ENCODE results near the gene RNF32. TPM values are rescaled to one million over a fixed set of nuclear protein-coding genes. Genes with fewer than 3 reads are reported as not detected.

Gene RNF32
- total and polyA plus RNA-seq, 2 of the 13 experiments (the other 11 are each of a cell fraction or from before 2014, with no cell fraction given): not detected

DNA sequence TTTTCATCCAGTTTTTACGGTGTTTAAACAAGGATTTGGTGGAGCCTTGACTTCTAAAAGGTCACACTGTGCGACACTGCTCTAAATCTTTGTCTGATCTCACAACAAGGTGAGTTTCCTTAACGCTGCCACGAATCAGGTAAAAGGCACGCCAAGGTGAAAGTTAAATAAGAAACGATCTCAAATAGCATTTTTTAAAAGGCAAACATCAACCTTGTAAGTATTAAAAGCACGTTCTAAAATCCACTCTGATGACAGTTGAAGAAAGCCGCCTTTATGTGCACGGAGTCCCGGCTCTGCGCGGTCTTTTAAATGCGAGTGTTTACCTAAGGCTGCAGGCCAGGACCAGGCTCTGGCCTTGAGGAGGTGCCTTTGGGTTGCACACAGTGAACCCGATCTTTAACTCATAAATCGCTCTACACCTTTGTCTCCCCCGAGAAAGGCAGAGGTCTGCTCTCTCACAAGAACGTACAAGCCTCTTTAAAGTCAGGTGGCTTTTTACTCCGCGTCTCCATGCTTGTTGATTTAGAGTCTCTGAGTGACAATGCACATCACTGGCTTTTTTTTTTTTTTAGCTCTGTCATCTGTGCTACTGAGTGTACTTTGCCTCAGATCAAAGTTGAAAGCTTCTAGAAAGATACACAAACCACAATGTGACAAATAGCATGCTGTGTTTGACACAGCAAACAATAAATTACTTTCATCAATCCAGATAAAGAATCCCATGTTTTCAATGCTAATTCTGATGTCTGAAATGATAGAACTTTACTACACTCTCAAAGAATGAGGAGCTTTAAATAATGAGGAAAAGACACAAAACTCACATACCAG is 25.9 kb upstream of the RNF32 start (continued):
- TF ChIP-seq FOXP1 (IDR thresholded peaks at IDR 0.05) (no peak), FOXP1 (CRISPR knock-in tag; IDR thresholded peaks at IDR 0.05) (peak; percentile 83), MEIS2 (CRISPR knock-in tag; IDR thresholded peaks at IDR 0.05) (peak; percentile 96), HHEX (CRISPR knock-in tag; IDR thresholded peaks at IDR 0.05) (peak; percentile 84), KMT2B (CRISPR knock-in tag; IDR thresholded peaks at IDR 0.05) (no peak; the same call in 1 of the 2 replicates), ZBTB21 (CRISPR knock-in tag; IDR thresholded peaks at IDR 0.05) (no peak), ZNF451 (CRISPR knock-in tag; IDR thresholded peaks at IDR 0.05) (no peak), PTBP1 (IDR thresholded peaks at IDR 0.05; ENCODE audit: low read depth, low read length, poor library complexity, severe bottlenecking) (no peak), WIZ (CRISPR knock-in tag; IDR thresholded peaks at IDR 0.05) (no peak), ZNF12 (CRISPR knock-in tag; IDR thresholded peaks at IDR 0.05) (no peak), ZNF530 (CRISPR knock-in tag; IDR thresholded peaks at IDR 0.05; ENCODE audit: low read depth) (no peak), KLF11 (CRISPR knock-in tag; IDR thresholded peaks at IDR 0.05) (no peak), JUNB (CRISPR knock-in tag; IDR thresholded peaks at IDR 0.05; ENCODE audit: borderline replicate concordance) (0 out of 2 replicates have a peak, but pooled peaks have one; percentile 11), SMAD1 (CRISPR knock-in tag; IDR thresholded peaks at IDR 0.05; ENCODE audit: borderline replicate concordance, low read depth) (no peak), MBD4 (IDR thresholded peaks at IDR 0.05; ENCODE audit: borderline replicate concordance, low read length) (no peak), MAFG (CRISPR knock-in tag; IDR thresholded peaks at IDR 0.05) (no peak), HES4 (CRISPR knock-in tag; IDR thresholded peaks at IDR 0.05; ENCODE audit: borderline replicate concordance) (no peak), NBN (conservative IDR thresholded peaks at IDR 0.05) (no peak), ZNF264 (CRISPR knock-in tag; IDR thresholded peaks at IDR 0.05) (peak; percentile 69; the same call in 1 of the 2 replicates), ETV5 (CRISPR knock-in tag; IDR thresholded peaks at IDR 0.05; ENCODE audit: borderline replicate concordance) (peak; percentile 55; the same call in 1 of the 2 replicates), ZNF660 (CRISPR knock-in tag; IDR thresholded peaks at IDR 0.05; ENCODE audit: borderline replicate concordance, low read depth) (no peak)
- TF ChIP-seq, protein P1, sequence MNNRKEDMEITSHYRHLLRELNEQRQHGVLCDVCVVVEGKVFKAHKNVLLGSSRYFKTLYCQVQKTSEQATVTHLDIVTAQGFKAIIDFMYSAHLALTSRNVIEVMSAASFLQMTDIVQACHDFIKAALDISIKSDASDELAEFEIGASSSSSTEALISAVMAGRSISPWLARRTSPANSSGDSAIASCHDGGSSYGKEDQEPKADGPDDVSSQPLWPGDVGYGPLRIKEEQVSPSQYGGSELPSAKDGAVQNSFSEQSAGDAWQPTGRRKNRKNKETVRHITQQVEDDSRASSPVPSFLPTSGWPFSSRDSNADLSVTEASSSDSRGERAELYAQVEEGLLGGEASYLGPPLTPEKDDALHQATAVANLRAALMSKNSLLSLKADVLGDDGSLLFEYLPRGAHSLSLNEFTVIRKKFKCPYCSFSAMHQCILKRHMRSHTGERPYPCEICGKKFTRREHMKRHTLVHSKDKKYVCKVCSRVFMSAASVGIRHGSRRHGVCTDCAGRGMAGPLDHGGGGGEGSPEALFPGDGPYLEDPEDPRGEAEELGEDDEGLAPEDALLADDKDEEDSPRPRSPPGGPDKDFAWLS (CRISPR knock-in tag; IDR thresholded peaks at IDR 0.05; ENCODE audit: borderline replicate concordance): no peak
- TF ChIP-seq, protein P2, sequence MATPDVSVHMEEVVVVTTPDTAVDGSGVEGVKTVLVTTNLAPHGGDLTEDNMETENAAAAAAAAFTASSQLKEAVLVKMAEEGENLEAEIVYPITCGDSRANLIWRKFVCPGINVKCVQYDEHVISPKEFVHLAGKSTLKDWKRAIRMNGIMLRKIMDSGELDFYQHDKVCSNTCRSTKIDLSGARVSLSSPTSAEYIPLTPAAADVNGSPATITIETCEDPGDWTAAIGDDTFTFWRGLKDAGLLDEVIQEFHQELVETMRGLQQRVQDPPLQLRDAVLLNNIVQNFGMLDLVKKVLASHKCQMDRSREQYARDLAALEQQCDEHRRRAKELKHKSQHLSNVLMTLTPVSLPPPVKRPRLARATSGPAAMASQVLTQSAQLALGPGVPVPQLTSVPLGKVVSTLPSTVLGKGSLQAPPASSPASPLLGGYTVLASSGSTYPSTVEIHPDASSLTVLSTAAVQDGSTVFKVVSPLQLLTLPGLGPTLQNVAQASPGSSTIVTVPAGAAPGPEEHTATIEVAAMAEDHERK (CRISPR knock-in tag; IDR thresholded peaks at IDR 0.05; ENCODE audit: low read depth): no peak; the same call in 1 of the 2 replicates
- TF ChIP-seq, protein P3, sequence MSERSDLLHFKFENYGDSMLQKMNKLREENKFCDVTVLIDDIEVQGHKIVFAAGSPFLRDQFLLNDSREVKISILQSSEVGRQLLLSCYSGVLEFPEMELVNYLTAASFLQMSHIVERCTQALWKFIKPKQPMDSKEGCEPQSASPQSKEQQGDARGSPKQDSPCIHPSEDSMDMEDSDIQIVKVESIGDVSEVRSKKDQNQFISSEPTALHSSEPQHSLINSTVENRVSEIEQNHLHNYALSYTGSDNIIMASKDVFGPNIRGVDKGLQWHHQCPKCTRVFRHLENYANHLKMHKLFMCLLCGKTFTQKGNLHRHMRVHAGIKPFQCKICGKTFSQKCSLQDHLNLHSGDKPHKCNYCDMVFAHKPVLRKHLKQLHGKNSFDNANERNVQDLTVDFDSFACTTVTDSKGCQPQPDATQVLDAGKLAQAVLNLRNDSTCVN (CRISPR knock-in tag; IDR thresholded peaks at IDR 0.05; ENCODE audit: borderline replicate concordance): peak; percentile 92
- TF ChIP-seq, protein P4, sequence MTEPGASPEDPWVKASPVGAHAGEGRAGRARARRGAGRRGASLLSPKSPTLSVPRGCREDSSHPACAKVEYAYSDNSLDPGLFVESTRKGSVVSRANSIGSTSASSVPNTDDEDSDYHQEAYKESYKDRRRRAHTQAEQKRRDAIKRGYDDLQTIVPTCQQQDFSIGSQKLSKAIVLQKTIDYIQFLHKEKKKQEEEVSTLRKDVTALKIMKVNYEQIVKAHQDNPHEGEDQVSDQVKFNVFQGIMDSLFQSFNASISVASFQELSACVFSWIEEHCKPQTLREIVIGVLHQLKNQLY (CRISPR knock-in tag; IDR thresholded peaks at IDR 0.05): peak; percentile 65
- TF ChIP-seq, protein P5, sequence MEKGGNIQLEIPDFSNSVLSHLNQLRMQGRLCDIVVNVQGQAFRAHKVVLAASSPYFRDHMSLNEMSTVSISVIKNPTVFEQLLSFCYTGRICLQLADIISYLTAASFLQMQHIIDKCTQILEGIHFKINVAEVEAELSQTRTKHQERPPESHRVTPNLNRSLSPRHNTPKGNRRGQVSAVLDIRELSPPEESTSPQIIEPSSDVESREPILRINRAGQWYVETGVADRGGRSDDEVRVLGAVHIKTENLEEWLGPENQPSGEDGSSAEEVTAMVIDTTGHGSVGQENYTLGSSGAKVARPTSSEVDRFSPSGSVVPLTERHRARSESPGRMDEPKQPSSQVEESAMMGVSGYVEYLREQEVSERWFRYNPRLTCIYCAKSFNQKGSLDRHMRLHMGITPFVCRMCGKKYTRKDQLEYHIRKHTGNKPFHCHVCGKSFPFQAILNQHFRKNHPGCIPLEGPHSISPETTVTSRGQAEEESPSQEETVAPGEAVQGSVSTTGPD (CRISPR knock-in tag; IDR thresholded peaks at IDR 0.05): no peak

All from HepG2 (cell line).